ENCODE measurements around the gene CA9. TPM values are rescaled to one million over a fixed set of nuclear protein-coding genes. Genes with fewer than 3 reads are reported as not detected.

The CA9 gene
- total and polyA plus RNA-seq, 2 experiments from 2014 or later = 1.1 TPM; not detected in 1

- no peak for TF ChIP-seq ZNF462 (CRISPR knock-in tag; IDR thresholded peaks at IDR 0.05)
- TF ChIP-seq CREB1 (CRISPR knock-in tag; IDR thresholded peaks at IDR 0.05; ENCODE audit: low read depth) = no peak
- no peak for TF ChIP-seq ZNF114 (CRISPR knock-in tag; IDR thresholded peaks at IDR 0.05)
- no peak for TF ChIP-seq EZH2 (IDR thresholded peaks at IDR 0.05; ENCODE audit: low read depth, unreplicated experiment)
- TF ChIP-seq STAT1 (IDR thresholded peaks at IDR 0.05; ENCODE audit: unreplicated experiment) = no peak
- no peak for TF ChIP-seq REST (IDR thresholded peaks at IDR 0.05; ENCODE audit: unreplicated experiment)
- TF ChIP-seq CTCF (conservative IDR thresholded peaks at IDR 0.05; ENCODE audit: low read depth in 2 of 2) = no peak
- no peak; the same call in 1 of the 2 replicates for TF ChIP-seq ETS1 (IDR thresholded peaks at IDR 0.05)
- no peak for TF ChIP-seq POLR2AphosphoS5 (IDR thresholded peaks at IDR 0.05; ENCODE audit: low read depth)
- TF ChIP-seq EZH2phosphoT487 (IDR thresholded peaks at IDR 0.05; ENCODE audit: unreplicated experiment) = no peak
These were observed 17.6 kb downstream of the CA9 start (continued) for GRCh38 chr9:35691334-35691650.
